Peyer's patch (tissue), 4 donors: Measurements from ENCODE around the gene IKZF4.

ENCODE experiments used
- CTCF ChIP-seq, 6 experiments: fragments of 450-650 bp in 4 of 6; fragments of 200-600 bp in 2 of 6; sonication (generic) in 1 of 6; IDR thresholded peaks; one replicate each; pipeline ENCODE4 v1.5.1; 2017 to 2019; ENCODE audit warnings: antibody characterized with exemption in 6 of 6, mild to moderate bottlenecking in 3 of 6, moderate library complexity in 1 of 6
- POLR2A ChIP-seq, 2 donors: fragments of 450-650 bp; IDR thresholded peaks; one replicate each; pipeline ENCODE4 v1.5.1; 2017; ENCODE audit warnings: antibody characterized with exemption in 2 of 2, mild to moderate bottlenecking in 2 of 2, moderate library complexity in 2 of 2

GRCh38 chr12:56020423-56021184 lies at the start of gene IKZF4:
- no peak for TF ChIP-seq CTCF (IDR thresholded peaks at IDR 0.05)
- no peak for TF ChIP-seq POLR2A (IDR thresholded peaks at IDR 0.05)
